Activated T-helper 1 cell treated with anti-CD3 and anti-CD28 coated beads, Interleukin-12 subunit alpha, Interleukin-12 subunit beta, Interleukin-2, Interleukin-4 antibody, amounts not matched to agents 30 ng/mL and 10 ng/mL and 1 ng/mL, durations not matched to agents 14 hours and 24 hours and 36 hours (primary cell): ENCODE data around the gene ZNF652. TPM values are rescaled to one million over a fixed set of nuclear protein-coding genes. Genes with fewer than 3 reads are reported as not detected.

Experiments used
- DNase-seq: peaks from one replicate; pipeline ENCODE4 v3.0.0; 2021; ENCODE audit warnings: low spot score
- H3K27ac Mint-ChIP-seq: one replicate; pipeline ENCODE4 v1.8.0; 2021; ENCODE audit warnings: mild to moderate bottlenecking, mixed read lengths
- H3K27me3 Mint-ChIP-seq: one replicate; pipeline ENCODE4 v1.8.0; 2022; ENCODE audit warnings: mild to moderate bottlenecking, moderate library complexity, mixed read lengths; ENCODE audit not compliant: insufficient read depth
- H3K36me3 Mint-ChIP-seq: one replicate; pipeline ENCODE4 v1.8.0; 2021; ENCODE audit warnings: low read depth, mixed read lengths
- H3K4me1 Mint-ChIP-seq: one replicate; pipeline ENCODE4 v1.8.0; 2021; ENCODE audit warnings: low read depth, mixed read lengths
- H3K4me3 Mint-ChIP-seq: one replicate; pipeline ENCODE4 v1.8.0; 2021; ENCODE audit warnings: mild to moderate bottlenecking, moderate library complexity, mixed read lengths
- H3K9me3 Mint-ChIP-seq: one replicate; pipeline ENCODE4 v1.8.0; 2021; ENCODE audit warnings: mixed read lengths
- intact Hi-C: fragments of 100-400 bp; cut with micrococcal nuclease; formaldehyde crosslinking; loops from one replicate; pipeline ENCODE4 v1.15.1; 2024
- total RNA-seq: library from RNA; stranded (reverse); gene quantifications from 2 replicates; pipeline ENCODE4 v1.2.3, GENCODE V29; 2022

ZNF652 gene
- total RNA-seq: 6.3 and 7.5 TPM in 2 replicates

DNA sequence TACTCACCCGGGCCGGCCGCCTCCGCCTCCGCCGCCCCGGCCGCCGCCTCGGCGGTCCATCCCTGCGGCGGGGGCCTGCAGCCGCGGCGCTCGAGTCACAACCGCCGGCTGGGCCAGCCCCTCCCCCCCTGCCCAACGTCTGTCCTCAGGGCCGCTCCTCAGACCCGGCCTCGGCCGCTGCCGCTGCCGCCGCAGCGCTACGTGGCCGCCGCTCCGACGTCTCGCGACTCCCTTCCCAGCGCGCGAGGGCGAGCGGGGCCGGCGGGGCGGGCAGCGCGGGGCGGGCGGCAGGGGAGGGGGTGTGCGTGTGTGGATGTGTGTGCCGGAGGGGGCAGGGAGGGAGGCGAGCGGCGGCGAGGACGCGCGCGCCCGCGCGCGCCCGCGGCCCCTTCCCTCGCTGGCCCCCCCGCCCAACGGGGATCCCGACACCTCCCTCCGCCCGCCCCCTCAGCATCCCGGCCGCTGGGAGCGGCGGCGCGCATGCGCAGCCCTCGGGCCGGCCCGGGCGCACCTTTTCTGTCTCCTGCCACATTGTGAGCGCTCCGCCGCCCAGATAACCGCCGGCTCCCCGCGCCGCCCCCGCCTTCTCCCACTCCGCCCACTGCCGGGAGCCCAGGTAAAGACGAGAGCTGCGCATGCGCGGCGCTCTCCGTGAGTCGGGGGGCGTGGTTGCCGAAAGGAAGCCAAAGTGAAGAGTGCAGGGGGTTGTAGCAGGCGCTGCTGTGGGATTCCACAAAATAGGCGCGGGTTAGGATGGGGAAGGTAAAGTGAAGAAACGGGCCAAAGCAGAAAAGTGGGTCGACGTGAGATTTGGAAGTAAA lies at the start of gene ZNF652:
Gene ZNF652 (minus strand): TSS at position 349 of the 821 bp plus-strand sequence. CDS start 44,525 bp downstream, outside the sequence.
- no peaks in the 10 kb centered on the region for H3K9me3 Mint-ChIP-seq

DNA sequence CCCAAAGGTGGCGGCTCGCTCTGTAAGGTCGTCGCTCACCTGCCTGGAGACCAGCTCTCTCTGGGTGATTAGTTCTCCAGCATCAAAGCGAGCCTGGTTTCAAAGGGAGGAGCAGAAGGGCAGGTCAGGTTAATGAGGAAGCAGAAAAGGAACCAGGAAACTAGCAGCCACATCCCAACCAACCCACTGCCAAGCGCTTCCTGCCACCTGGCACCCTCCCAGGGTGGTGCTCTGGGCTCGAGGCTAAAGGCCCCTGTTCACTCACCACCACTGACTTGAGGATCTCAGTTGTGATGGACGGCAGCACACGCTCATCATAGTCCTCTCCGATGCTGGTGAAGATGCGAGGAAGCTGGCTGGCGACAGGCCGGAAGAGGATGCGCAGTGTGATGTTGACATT lies 47.0 kb upstream of the ZNF652 start:
- peaks cover 66% of the 10 kb centered on the region for H3K36me3 Mint-ChIP-seq

More for the DNA sequence above, at the start of gene ZNF652:
- intact Hi-C loops: loop anchor here (1.0 to 10.0 kb wide), 6 partner anchors 20 to 447 kb away; partner anchors contain the start of genes PHB1 and SLC35B1
- no peaks in the 10 kb centered on the region for H3K27me3 Mint-ChIP-seq
- H3K4me1 Mint-ChIP-seq: peaks cover 62% of the 10 kb centered on the region
- H3K27ac Mint-ChIP-seq: peak within 1 kb of the TSS; percentile 89
- peak within 1 kb of the TSS; percentile 88 for H3K4me3 Mint-ChIP-seq
- peaks cover 4% of the 10 kb centered on the region for H3K36me3 Mint-ChIP-seq
- DNase-seq: peak; percentile 94

DNA sequence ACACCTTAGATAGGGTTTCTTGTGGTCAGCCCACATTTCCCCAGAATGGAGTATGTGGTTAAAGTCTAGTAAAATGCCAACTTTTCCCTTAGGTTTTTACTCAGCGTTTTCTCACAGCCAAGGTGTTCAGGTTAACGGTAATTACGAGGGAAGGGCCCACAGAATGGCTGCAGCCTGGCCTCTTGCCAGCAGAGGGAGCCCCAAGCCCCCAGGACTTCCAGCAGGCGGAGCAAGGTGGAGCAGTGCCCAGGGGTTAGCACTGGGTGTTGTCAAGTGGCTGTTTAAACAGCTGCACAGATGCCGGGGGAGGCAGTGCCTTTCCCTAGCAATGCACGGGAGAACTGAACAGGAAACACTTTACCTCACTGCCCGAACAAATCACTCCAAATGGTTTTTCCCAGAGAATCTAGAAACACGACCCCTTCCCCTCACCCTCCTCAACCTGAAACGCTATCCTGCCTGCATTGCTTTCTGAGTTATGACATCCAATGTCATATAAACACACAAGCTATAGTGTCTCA lies 46.0 kb upstream of the ZNF652 start:
- Mint-ChIP-seq H3K4me1 (peaks cover 31% of the 10 kb centered on the region), H3K27me3 (no peaks in the 10 kb centered on the region), H3K27ac (no peak overlapping the region), H3K36me3 (peaks cover 72% of the 10 kb centered on the region), H3K4me3 (peak overlapping the region; percentile 3), H3K9me3 (no peaks in the 10 kb centered on the region)
- intact Hi-C loops: loop anchor here (1.0 to 5.0 kb wide), 2 partner anchors 89 to 148 kb away; partner anchors contain the start of gene NGFR
- DNase-seq: peak; percentile 77

More for the DNA sequence above, 47.0 kb upstream of the ZNF652 start:
- intact Hi-C loops: loop anchor here (5.0 kb wide), 1 partner anchor 88 kb away; the partner anchor contains the start of gene NGFR
- Mint-ChIP-seq H3K9me3 (no peaks in the 10 kb centered on the region), H3K4me1 (peaks cover 26% of the 10 kb centered on the region), H3K4me3 (no peak overlapping the region), H3K27ac (no peak overlapping the region), H3K27me3 (no peaks in the 10 kb centered on the region)
- no peak for DNase-seq

DNA sequence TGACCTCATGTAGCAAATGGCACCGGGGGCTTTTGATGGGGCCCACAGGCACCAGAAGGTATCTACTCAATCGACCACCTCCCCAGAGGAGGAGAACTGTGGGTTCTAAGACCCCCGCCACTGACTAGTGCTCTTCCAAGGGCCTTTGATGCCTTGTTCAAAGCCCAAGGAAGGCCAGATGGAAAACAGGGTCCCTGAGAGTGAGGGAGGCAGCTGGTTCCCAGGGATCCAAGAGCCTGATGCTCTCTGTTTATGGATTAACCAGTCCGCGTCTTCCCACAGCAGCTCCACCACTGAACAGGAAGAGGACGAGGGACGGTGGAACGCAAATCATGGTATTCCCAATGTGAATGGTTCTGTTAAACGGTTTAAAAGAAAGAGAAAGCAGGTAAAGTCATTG lies 45.0 kb upstream of the ZNF652 start:
- intact Hi-C loops: loop anchor here (5.0 kb wide), 1 partner anchor 90 kb away; the partner anchor contains the start of gene NGFR
- Mint-ChIP-seq H3K9me3 (no peaks in the 10 kb centered on the region), H3K27ac (no peak overlapping the region), H3K4me3 (no peak overlapping the region), H3K4me1 (peaks cover 31% of the 10 kb centered on the region), H3K36me3 (peaks cover 69% of the 10 kb centered on the region), H3K27me3 (no peaks in the 10 kb centered on the region)
- no peak for DNase-seq

DNA sequence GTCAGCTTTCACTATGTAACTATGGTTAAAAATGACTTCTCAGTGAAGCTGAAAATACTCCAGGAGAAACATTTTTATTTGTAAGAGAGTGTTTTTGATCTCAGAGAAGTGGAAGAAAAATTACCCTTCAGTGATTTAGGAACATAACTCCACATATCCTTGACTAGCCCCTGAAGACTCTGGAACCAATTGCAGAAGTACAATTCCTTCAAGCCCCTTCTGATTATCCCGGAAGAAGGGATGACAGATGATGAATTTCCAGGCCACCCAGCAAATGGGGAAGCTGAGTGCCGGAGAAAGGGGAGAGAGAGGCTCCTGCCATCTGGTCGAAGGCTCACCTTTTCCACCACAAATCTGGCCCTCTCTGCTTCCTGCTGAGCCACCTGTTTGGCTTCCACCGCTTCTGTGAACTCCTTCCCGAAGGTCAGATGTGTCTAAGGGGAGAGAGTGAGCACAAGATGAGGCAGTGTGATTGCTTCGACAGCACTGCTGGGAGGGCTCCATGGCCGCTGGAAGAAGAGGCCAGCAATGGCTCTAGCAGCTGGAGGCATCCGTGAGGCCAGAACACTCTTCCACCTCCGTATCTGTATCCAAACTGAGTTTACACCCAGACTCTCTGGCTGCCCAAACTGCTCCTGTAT lies 44.5 kb upstream of the ZNF652 start:
- no peak for DNase-seq
- Mint-ChIP-seq H3K9me3 (no peaks in the 10 kb centered on the region), H3K27ac (no peak overlapping the region), H3K36me3 (peaks cover 66% of the 10 kb centered on the region), H3K27me3 (no peaks in the 10 kb centered on the region), H3K4me3 (no peak overlapping the region), H3K4me1 (peaks cover 31% of the 10 kb centered on the region)
- intact Hi-C loops: loop anchor here (5.0 kb wide), 1 partner anchor 91 kb away; the partner anchor contains the start of gene NGFR

DNA sequence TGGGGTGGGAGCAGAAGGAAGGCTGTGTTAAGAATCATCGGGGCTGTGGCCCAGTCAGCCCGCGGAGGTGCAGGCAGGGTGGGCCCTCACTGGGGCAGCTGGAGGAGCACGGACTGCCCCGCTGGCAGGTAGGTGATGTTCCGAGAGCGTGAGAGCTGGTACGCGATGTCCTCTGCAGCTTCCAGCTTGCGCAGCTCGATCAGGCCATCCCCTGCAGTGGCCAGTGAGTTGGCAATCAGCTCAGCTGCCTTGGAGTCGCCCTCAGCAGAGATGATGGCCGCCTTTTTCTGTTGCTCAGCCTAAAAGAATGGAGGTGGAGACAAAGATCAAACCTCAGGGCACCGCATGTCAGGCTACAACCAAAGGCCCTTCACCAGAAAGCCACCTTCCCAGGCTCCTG lies 42.9 kb upstream of the ZNF652 start:
- Mint-ChIP-seq H3K27me3 (no peaks in the 10 kb centered on the region), H3K4me3 (no peak overlapping the region), H3K27ac (no peak overlapping the region), H3K9me3 (no peaks in the 10 kb centered on the region), H3K4me1 (peaks cover 31% of the 10 kb centered on the region), H3K36me3 (peaks cover 59% of the 10 kb centered on the region)
- intact Hi-C loops: loop anchor here (5.0 kb wide), 1 partner anchor 92 kb away; the partner anchor contains the start of gene NGFR
- DNase-seq: no peak

DNA sequence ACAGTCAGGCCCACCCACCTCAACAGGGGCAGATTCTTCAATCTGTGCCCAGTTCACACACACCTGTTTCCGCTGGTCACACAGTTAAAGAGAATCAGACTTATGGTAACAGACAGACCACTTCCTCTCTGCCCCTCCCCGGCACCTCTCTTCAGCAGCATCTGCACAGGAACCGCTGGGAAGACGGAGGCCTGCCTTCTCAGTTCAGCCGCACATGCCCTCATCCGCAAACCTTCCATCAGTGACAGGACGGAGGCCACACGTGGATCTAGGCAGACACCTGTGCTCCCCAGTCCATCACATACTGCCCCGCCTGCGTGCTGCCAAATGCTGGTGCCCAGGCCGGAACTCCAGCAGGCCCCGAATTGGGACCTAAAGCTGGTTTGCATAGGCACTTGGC lies 42.3 kb upstream of the ZNF652 start:
- Mint-ChIP-seq H3K27ac (no peak overlapping the region), H3K9me3 (no peaks in the 10 kb centered on the region), H3K36me3 (peaks cover 60% of the 10 kb centered on the region), H3K4me3 (no peak overlapping the region), H3K4me1 (peaks cover 31% of the 10 kb centered on the region), H3K27me3 (no peaks in the 10 kb centered on the region)
- DNase-seq: no peak
- intact Hi-C loops: no loop called here

DNA sequence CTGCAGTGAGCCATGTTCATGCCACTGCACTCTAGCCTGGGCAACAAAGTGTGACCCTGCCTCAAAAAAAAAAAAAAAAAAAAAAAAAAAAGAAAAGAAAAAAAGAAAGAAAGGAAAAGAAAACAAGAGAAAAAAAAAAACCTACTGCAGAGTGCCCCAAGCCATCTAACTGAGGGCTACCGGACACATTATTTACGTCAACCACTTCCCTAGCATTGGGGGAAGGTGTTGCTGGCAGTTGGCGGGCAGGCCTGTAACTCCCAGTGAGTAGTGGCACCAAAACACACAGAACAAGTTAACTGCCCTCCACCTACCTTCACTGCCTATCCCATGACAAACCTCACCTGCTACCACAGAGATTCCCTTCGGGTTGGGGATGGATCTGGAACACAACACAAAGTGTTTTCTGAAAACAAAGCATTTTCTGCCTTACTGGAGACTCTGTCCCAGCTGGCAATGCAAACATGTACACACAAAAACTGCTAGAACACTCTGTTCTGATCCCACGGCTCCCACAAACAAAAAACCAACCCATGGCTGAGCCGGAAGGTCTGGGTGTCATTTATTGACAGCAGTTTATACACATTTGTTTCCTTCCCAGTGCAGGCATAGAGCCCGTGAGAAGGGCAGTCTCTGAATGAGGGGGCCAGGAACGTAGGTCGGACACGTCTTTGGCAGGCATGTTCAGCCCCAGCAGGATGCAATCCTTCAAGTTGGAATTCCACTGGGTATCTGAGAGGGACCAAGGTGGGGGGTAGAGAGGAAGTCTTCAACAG lies 41.7 kb upstream of the ZNF652 start:
- H3K4me1 Mint-ChIP-seq: peaks cover 26% of the 10 kb centered on the region
- H3K36me3 Mint-ChIP-seq: peaks cover 54% of the 10 kb centered on the region
- no peaks in the 10 kb centered on the region for H3K27me3 Mint-ChIP-seq
- intact Hi-C loops: no loop called here
- no peak overlapping the region for H3K27ac Mint-ChIP-seq
- no peak overlapping the region for H3K4me3 Mint-ChIP-seq
- no peaks in the 10 kb centered on the region for H3K9me3 Mint-ChIP-seq
- no peak for DNase-seq

DNA sequence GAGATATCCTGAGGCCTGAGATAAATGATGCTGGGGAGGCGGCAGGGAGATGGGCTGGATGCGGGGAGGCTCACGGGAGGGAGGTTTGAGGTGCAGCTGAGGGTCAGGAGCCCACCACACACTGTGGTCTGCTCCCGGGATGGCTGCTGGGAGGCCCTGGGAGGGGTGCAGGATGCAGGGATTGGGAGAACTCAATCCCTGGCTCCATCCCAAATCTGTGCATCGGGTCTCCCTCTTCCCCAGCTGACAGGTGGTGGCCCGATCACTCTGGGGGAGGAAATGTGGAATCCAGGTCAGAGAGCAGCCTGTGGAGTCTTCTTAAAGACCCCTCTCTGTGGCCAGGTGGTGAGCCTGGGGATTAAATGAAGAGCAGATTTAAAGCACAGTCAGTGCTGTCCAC lies 40.7 kb upstream of the ZNF652 start:
- intact Hi-C loops: no loop called here
- Mint-ChIP-seq H3K36me3 (peaks cover 44% of the 10 kb centered on the region), H3K4me3 (no peak overlapping the region), H3K4me1 (peaks cover 16% of the 10 kb centered on the region), H3K27me3 (peaks cover 4% of the 10 kb centered on the region), H3K27ac (no peak overlapping the region), H3K9me3 (no peaks in the 10 kb centered on the region)
- DNase-seq: no peak

DNA sequence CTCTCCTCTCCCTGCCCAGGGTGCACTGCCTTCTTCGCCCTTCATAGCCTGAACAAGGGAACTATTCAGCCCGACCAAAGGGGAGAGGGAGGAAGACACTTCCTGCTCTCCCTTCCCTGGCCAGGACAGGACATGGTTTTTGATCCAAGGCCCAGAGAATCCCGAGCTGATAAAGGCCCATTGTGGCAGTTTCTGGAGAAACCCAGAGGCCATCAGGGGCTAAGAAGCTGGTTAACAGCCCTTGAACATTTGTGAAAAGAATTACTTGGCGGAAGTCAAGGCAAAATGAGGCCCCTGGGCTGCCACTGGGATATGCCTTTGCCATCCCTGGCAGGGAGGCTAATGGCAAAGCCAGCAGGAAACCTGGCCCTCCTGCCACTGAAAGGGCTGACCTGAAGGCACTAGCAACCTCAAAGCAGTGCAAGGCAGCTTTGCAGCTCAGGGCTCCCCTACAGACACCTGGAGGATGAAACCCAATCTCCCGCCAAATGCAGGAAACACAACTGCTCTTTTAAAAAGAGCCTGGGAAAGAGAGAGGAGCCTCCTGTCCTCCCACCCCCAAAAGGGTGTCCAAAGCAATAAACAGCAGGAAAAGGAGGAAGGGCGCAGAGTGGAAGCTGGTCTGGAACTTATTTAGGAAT lies 40.0 kb upstream of the ZNF652 start:
- no peaks in the 10 kb centered on the region for H3K9me3 Mint-ChIP-seq
- peaks cover 10% of the 10 kb centered on the region for H3K27me3 Mint-ChIP-seq
- H3K27ac Mint-ChIP-seq: no peak overlapping the region
- intact Hi-C loops: no loop called here
- DNase-seq: no peak
- no peak overlapping the region for H3K4me3 Mint-ChIP-seq
- peaks cover 12% of the 10 kb centered on the region for H3K4me1 Mint-ChIP-seq
- peaks cover 42% of the 10 kb centered on the region for H3K36me3 Mint-ChIP-seq

DNA sequence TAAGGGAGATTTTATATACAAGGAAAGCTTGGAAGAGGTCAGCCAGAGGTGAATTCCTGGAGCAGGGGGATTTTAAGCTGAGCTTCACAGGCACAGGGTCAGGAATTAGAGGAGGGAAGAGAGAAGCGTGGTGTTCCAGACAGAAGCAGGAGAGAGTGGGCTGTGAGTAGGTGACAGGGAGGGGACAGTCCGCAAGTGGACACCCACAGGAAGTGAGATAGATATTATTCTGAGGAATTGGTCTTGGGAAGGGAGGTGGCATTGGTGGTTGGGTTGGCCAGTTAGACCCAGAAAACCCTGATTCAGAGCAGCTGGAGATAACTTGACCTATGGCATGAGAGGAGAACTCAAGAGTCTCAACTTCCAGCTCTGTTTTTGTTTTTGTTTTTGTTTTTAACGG lies 37.9 kb upstream of the ZNF652 start:
- Mint-ChIP-seq H3K4me1 (peaks cover 15% of the 10 kb centered on the region), H3K9me3 (no peaks in the 10 kb centered on the region), H3K27me3 (peaks cover 10% of the 10 kb centered on the region), H3K36me3 (peaks cover 22% of the 10 kb centered on the region), H3K27ac (no peak overlapping the region), H3K4me3 (no peak overlapping the region)
- intact Hi-C loops: no loop called here
- no peak for DNase-seq

DNA sequence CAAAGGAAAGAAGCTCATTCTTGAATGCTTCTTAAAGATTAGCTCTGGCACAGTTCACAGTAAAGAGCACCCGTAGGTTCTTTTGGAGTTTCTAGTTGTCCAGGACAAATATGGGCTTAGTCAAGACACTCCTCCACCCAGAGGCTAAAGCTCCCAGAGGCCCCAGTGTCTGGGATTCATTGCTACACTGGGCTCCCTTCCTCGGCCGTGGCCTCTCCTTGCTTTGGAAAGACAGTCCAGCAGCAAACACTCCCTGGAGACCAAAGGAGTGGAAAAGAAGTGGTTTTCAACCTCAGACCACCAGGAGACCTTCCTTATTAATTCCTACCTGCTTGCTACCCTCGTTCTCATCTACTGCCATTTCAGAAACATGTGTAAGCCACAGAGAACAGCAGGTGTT lies 35.5 kb upstream of the ZNF652 start:
- intact Hi-C loops: no loop called here
- no peak for DNase-seq
- H3K36me3 Mint-ChIP-seq: peaks cover 8% of the 10 kb centered on the region
- peaks cover 10% of the 10 kb centered on the region for H3K27me3 Mint-ChIP-seq
- H3K9me3 Mint-ChIP-seq: no peaks in the 10 kb centered on the region
- no peak overlapping the region for H3K4me3 Mint-ChIP-seq
- no peak overlapping the region for H3K27ac Mint-ChIP-seq
- peaks cover 17% of the 10 kb centered on the region for H3K4me1 Mint-ChIP-seq
